Kidney (tissue), 14 donors: ENCODE data around the gene LGALS7B. TPM values are rescaled to one million over a fixed set of nuclear protein-coding genes. Genes with fewer than 3 reads are reported as not detected.
A peak's percentile ranks its signal among the peaks of the same experiment; 100 is the strongest.
"Not testable (repeated sequence)": the region's sequence is repeated elsewhere in the genome, so short reads cannot be mapped to it uniquely, and the experiment has no call there.

Source experiments
- DNase-seq, 5 donors: peaks; one replicate each; pipeline ENCODE4 v3.0.0-alpha.2; 2013 to 2020
- FAIRE-seq: peaks from 2 replicates; lab custom pipeline; 2012; peaks lifted over from hg19 to GRCh38; lab: Jason Lieb, UNC
- H3K27ac ChIP-seq, 2 donors: one replicate each; pipeline ENCODE4 v1.7.0; 2013; ENCODE audit warnings: low read depth in 2 of 2, low read length in 2 of 2, inconsistent platforms in 1 of 2
- H3K27me3 ChIP-seq: one replicate; pipeline ENCODE4 v1.7.1; 2013; ENCODE audit warnings: low read length, inconsistent platforms; ENCODE audit not compliant: control insufficient read depth, insufficient read depth
- H3K36me3 ChIP-seq, 3 donors: one replicate each; pipeline versions ENCODE4 v1.7.0 to v1.7.1; 2013; ENCODE audit warnings: low read length in 3 of 3, control low read depth in 1 of 3, inconsistent platforms in 1 of 3; ENCODE audit not compliant: insufficient read depth in 3 of 3, control insufficient read depth in 2 of 3
- H3K4me1 ChIP-seq, 3 donors: one replicate each; pipeline versions ENCODE4 v1.7.0 to v1.7.1; 2013; ENCODE audit warnings: low read length in 3 of 3, inconsistent platforms in 1 of 3, low read depth in 1 of 3; ENCODE audit not compliant: control insufficient read depth in 2 of 3, insufficient read depth in 2 of 3
- H3K4me3 ChIP-seq, 3 donors: one replicate each; pipeline versions ENCODE4 v1.7.0 to v1.8.1; 2013; ENCODE audit warnings: low read length in 3 of 3, control low read depth in 1 of 3, inconsistent platforms in 1 of 3
- H3K9ac ChIP-seq, 3 donors: one replicate each; pipeline versions ENCODE4 v1.7.0 to v1.7.1; 2013; ENCODE audit warnings: low read length in 3 of 3, control low read depth in 1 of 3, inconsistent platforms in 1 of 3
- H3K9me3 ChIP-seq, 3 donors: one replicate each; pipeline versions ENCODE4 v1.7.0 to v1.7.1; 2013; ENCODE audit warnings: low read length in 3 of 3, control low read depth in 1 of 3, inconsistent platforms in 1 of 3; ENCODE audit not compliant: control insufficient read depth in 2 of 3, insufficient read depth in 1 of 3
- intact Hi-C: fragments of 100-400 bp; cut with DNase I; formaldehyde crosslinking; loops from one replicate; pipeline ENCODE4 v1.11.1; 2022
- polyA plus RNA-seq: library from polyadenylated mRNA; stranded (reverse); fragments of 350-450 nt; fragmentation: Illumina TruSeq; extraction: RNeasy Lipid Tissue Mini Kit (QIAGEN cat#74804); gene quantifications from one replicate; pipeline ENCODE4 v1.2.3, GENCODE V29; 2014; ENCODE audit warnings: low read depth, low replicate concordance; ENCODE audit not compliant: insufficient read depth
- total RNA-seq: library from RNA; stranded (reverse); fragmentation: NEBNext Ultra II Directional; extraction: Animal tissue kit (Norgen Biotek cat#: 25700); gene quantifications from one replicate; pipeline ENCODE4 v1.2.1, GENCODE V29; 2021
- TF ChIP-seq, protein P1 (sequence below): IDR thresholded peaks from 3 replicates; pipeline ENCODE4 v1.5.1; 2012; ENCODE audit warnings: mild to moderate bottlenecking, moderate library complexity, borderline replicate concordance; ENCODE audit not compliant: insufficient read depth; ENCODE audit errors: extremely low read depth
- donor health status: control.
- donor health status: control.
- donor health status: control.
- donor health status: control.
- donor health status: control.
- donor health status: DM: yes; HTN: yes; CAD: no.
- donor health status: Normal renal cell carcinoma (clear cell type).

The LGALS7B gene
- total and polyA plus RNA-seq, 2 donors from 2014 or later: 3.7 TPM; not detected in 1

DNA sequence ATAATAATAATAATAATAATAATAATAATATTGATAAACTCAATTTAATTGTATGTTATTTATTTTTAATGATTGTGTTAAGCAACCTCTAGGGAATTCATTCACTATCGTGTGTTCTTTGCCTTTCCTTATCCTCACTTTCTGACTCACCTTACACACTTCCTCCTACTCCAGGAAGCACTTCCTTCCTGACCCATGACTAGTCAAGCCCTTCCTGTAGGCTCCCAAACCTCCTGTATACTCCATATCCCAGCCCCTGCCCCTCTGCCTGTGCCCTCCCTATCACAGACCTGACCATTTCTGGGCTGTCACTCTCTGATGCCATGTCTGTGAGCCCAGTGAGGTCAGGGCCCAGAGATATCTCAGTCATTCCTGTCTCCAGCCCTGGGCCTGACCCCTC lies 16.2 kb downstream of the LGALS7B start:
- FAIRE-seq: no peak
- H3K9ac ChIP-seq: no peak overlapping the region

DNA sequence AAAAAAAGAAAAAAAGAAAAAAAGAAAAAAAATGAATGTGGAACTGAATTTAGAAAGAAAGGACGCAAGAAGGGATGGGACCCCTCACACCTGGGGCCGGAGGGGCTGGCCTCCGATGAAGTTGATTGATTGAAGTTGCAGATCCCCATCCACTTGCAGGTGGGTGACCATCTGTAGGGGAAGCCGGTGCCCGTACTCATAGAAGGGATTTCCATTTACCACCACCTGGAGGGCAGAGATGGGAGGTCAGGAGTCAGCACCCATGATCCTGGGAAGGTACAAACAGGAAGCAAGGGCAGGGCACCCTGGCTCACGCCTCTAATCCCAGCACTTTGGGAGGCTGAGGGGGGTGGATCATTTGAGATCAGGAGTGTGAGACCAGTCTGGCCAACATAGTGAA lies 17.4 kb downstream of the LGALS7B start:
- H3K36me3 ChIP-seq: no peaks in the 10 kb centered on the region
- TF ChIP-seq, protein P1, sequence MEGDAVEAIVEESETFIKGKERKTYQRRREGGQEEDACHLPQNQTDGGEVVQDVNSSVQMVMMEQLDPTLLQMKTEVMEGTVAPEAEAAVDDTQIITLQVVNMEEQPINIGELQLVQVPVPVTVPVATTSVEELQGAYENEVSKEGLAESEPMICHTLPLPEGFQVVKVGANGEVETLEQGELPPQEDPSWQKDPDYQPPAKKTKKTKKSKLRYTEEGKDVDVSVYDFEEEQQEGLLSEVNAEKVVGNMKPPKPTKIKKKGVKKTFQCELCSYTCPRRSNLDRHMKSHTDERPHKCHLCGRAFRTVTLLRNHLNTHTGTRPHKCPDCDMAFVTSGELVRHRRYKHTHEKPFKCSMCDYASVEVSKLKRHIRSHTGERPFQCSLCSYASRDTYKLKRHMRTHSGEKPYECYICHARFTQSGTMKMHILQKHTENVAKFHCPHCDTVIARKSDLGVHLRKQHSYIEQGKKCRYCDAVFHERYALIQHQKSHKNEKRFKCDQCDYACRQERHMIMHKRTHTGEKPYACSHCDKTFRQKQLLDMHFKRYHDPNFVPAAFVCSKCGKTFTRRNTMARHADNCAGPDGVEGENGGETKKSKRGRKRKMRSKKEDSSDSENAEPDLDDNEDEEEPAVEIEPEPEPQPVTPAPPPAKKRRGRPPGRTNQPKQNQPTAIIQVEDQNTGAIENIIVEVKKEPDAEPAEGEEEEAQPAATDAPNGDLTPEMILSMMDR: no peak
- no peak overlapping the region for H3K27ac ChIP-seq
- H3K4me1 ChIP-seq: peaks cover 0 to 2% (median 0%) of the 10 kb centered on the region in 3 donors
- intact Hi-C loops: loop anchor here (10.0 kb wide), 1 partner anchor 52 kb away; no protein-coding TSS in a partner anchor
- H3K27me3 ChIP-seq: no peaks in the 10 kb centered on the region
- H3K9me3 ChIP-seq: no peaks in the 10 kb centered on the region
- DNase-seq: peak in 1 of 5 donors; percentile 61
- H3K4me3 ChIP-seq: no peak overlapping the region
- H3K9ac ChIP-seq: no peak overlapping the region
- FAIRE-seq: no peak

More for the DNA sequence above, 16.2 kb downstream of the LGALS7B start:
- intact Hi-C loops: loop anchor here (10.0 kb wide), 1 partner anchor 50 kb away; no protein-coding TSS in a partner anchor
- Histone ChIP-seq H3K4me1 (peaks cover 0 to 2% (median 0%) of the 10 kb centered on the region in 3 donors), H3K9me3 (no peaks in the 10 kb centered on the region), H3K27ac (no peak overlapping the region), H3K4me3 (no peak overlapping the region), H3K27me3 (no peaks in the 10 kb centered on the region), H3K36me3 (no peaks in the 10 kb centered on the region)
- peak in 1 of 5 donors; percentile 29 for DNase-seq
- TF ChIP-seq, protein P1: no peak

DNA sequence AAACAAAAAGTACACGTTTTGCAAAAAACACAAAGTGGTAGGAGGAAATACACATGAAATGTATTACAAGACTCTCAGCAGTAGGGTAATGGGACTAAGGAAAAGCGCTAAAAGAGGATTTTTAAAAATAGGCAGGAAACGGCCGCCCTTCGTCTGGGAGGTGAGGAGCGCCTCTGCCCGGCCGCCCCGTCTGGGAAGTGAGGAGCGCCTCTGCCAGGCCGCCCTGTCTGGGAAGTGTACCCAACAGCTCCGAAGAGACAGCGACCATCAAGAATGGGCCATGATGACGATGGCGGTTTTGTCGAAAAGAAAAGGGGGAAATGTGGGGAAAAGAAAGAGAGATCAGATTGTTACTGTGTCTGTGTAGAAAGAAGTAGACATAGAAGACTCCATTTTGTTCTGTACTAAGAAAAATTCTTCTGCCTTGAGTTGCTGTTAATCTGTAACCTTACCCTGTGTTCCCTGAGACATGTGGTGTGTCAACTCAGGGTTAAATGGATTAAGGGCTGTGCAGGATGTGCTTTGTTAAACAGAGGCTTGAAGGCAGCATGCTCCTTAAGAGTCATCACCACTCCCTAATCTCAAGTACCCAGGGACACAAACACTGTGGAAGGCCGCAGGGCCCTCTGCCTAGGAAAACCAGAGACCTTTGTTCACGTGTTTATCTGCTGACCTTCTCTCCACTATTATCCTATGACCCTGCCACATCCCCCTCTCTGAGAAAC lies 18.5 kb downstream of the LGALS7B start:
- not testable (repeated sequence) for H3K27me3 ChIP-seq, FAIRE-seq, H3K9ac ChIP-seq, H3K36me3 ChIP-seq, H3K4me1 ChIP-seq, H3K9me3 ChIP-seq, H3K27ac ChIP-seq, H3K4me3 ChIP-seq
- peak in 3 of 5 donors; percentile 10 to 54 (median 34) for DNase-seq
- intact Hi-C loops: loop anchor here (10.0 kb wide), 1 partner anchor 53 kb away; no protein-coding TSS in a partner anchor

DNA sequence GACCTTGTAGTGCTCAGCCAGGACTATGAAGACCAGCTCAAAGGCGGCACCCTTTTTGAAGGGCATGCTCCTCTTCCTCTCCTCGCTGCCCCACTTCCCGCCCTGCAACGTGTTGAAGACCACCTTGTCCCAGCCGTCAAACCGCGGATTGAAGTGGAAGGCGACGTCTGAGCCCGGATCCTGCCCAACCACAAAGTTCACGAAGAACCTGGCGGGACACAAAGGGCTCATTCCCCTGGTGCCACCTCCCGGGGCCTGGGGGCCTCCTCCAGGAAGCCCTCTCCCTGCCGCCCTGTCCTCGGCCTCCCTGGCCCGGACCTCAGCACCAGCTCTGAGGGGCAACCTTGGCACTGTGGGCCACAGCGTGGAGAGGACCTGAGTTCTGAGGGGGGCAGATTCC lies 19.7 kb downstream of the LGALS7B start:
- H3K27me3 ChIP-seq: no peaks in the 10 kb centered on the region
- FAIRE-seq (no peak), DNase-seq (peak in 1 of 5 donors; percentile 58)
- no peak overlapping the region for H3K9ac ChIP-seq
- no peaks in the 10 kb centered on the region for H3K36me3 ChIP-seq
- TF ChIP-seq, protein P1: no peak
- H3K4me1 ChIP-seq: peaks cover 0 to 2% (median 0%) of the 10 kb centered on the region in 3 donors
- intact Hi-C loops: loop anchor here (10.0 kb wide), 1 partner anchor 54 kb away; no protein-coding TSS in a partner anchor
- no peak overlapping the region for H3K27ac ChIP-seq
- no peak overlapping the region for H3K4me3 ChIP-seq
- H3K9me3 ChIP-seq: no peaks in the 10 kb centered on the region
